HepG2 (cell line): ENCODE results near the gene JAK2. TPM values are rescaled to one million over a fixed set of nuclear protein-coding genes. Genes with fewer than 3 reads are reported as not detected.

ENCODE experiments used
- ATAC-seq: fragments of 200-7000 bp; cut with Tn5 transposase; 3 replicates; pipeline ENCODE4 v1.9.1; 2020; ENCODE audit warnings: mild to moderate bottlenecking, moderate library complexity
- BruUV-seq: library from RNA; stranded (reverse); fragments of 400-500 nt; replicated peaks from 2 replicates; lab custom pipeline; 2021; lab: Mats Ljungman, UMichigan
- CTCF ChIA-PET: fragments of 300-600 bp; formaldehyde crosslinking; extraction: SDS; loops from one replicate; lab custom pipeline; 2021; ENCODE audit warnings: low total read pairs, inconsistent platforms, low intra/inter-chr PET ratio; lab: Yijun Ruan, JAX
- POLR2A ChIA-PET: fragments of 350-600 bp; sonication (Branson Sonifier 250); formaldehyde crosslinking; loops from one replicate; lab custom pipeline; 2020; ENCODE audit warnings: antibody characterized with exemption, inconsistent platforms; lab: Yijun Ruan, JAX
- DNase-seq: peaks from one replicate; pipeline ENCODE4 v3.0.0-alpha.2; 2015; ENCODE audit warnings: low spot score
- FAIRE-seq: peaks from 3 replicates; lab custom pipeline; 2011; peaks lifted over from hg19 to GRCh38; lab: Jason Lieb, UNC
- H2AFZ ChIP-seq: one replicate; pipeline ENCODE4 v1.6.1; 2011; ENCODE audit warnings: low read length, inconsistent platforms
- H3K27ac ChIP-seq: fragments of 300-600 bp; 3 replicates; pipeline ENCODE4 v1.8.0; 2011; ENCODE audit warnings: mixed run types, mild to moderate bottlenecking, mixed read lengths, low read length, inconsistent platforms; ENCODE audit not compliant: insufficient read depth; ENCODE audit errors: extremely low read length
- H3K27me3 ChIP-seq, 2 experiments: fragments of 200-600 bp in 1 of 2; 2 replicates in 1 of 2; 3 replicates in 1 of 2; pipeline versions ENCODE4 v1.6.0 to v1.8.0; 2011; ENCODE audit warnings: low read length in 2 of 2, mild to moderate bottlenecking in 2 of 2, moderate library complexity in 2 of 2, inconsistent platforms in 1 of 2; ENCODE audit not compliant: insufficient read depth in 2 of 2, control insufficient read depth in 1 of 2
- H3K36me3 ChIP-seq, 2 experiments: fragments of 200-600 bp in 1 of 2; replicated peaks in 1 of 2; 2 replicates in 1 of 2; 3 replicates in 1 of 2; pipeline versions ENCODE4 v1.5.1 to v1.8.0; 2011; ENCODE audit warnings: low read length in 2 of 2, inconsistent platforms in 1 of 2; ENCODE audit not compliant: insufficient read depth in 2 of 2, control insufficient read depth in 1 of 2
- H3K4me1 ChIP-seq: 2 replicates; pipeline ENCODE4 v1.5.1; 2012; ENCODE audit warnings: low read length, inconsistent platforms; ENCODE audit not compliant: insufficient read depth
- H3K4me2 ChIP-seq: 2 replicates; pipeline ENCODE4 v1.6.0; 2011; ENCODE audit warnings: low read depth, low read length, inconsistent platforms
- H3K4me3 ChIP-seq, 3 experiments: fragments of 200-600 bp in 1 of 3; sonication (generic), shearing (Covaris generic) in 1 of 3; replicated peaks in 1 of 3; 2 replicates each; pipeline ENCODE4 v1.5.1; 2011 to 2016; ENCODE audit warnings: low read length in 3 of 3, inconsistent platforms in 2 of 3, low read depth in 2 of 3, mild to moderate bottlenecking in 2 of 3, control low read depth in 1 of 3, mixed read lengths in 1 of 3; ENCODE audit not compliant: insufficient read depth in 1 of 3
- H3K79me2 ChIP-seq: one replicate; pipeline ENCODE4 v1.6.1; 2011; ENCODE audit warnings: low read length, inconsistent platforms; ENCODE audit not compliant: insufficient read depth
- H3K9ac ChIP-seq: 2 replicates; pipeline ENCODE4 v1.6.0; 2011; ENCODE audit warnings: mild to moderate bottlenecking, low read depth, low read length, inconsistent platforms; ENCODE audit not compliant: insufficient read depth
- H3K9me3 ChIP-seq: 2 replicates; pipeline ENCODE4 v1.5.1; 2012; ENCODE audit warnings: mild to moderate bottlenecking, low read length
- H4K20me1 ChIP-seq: 2 replicates; pipeline ENCODE4 v1.6.0; 2011; ENCODE audit warnings: inconsistent platforms, mild to moderate bottlenecking, low read length, moderate library complexity; ENCODE audit not compliant: insufficient read depth
- DMAP1 ChIP-seq: IDR thresholded peaks from 2 replicates; pipeline ENCODE4 v1.6.1; 2016
- GPN1 ChIP-seq: sonication (generic); formaldehyde crosslinking; IDR thresholded peaks from 2 replicates; pipeline ENCODE4 v1.5.1; 2020; ENCODE audit warnings: missing genetic modification reagents, borderline replicate concordance
- KDM5A ChIP-seq: fragments of 200-600 bp; sonication (generic); IDR thresholded peaks from 2 replicates; pipeline ENCODE4 v1.7.0; 2018; ENCODE audit warnings: antibody characterized with exemption, mild to moderate bottlenecking, low read length, borderline replicate concordance
- RCOR2 ChIP-seq: IDR thresholded peaks from 2 replicates; pipeline ENCODE4 v1.6.1; 2016; ENCODE audit warnings: missing biosample characterization, missing genetic modification reagents
- RFXAP ChIP-seq: sonication (generic); formaldehyde crosslinking; IDR thresholded peaks from 2 replicates; pipeline ENCODE4 v1.4.0; 2020; ENCODE audit warnings: missing genetic modification reagents, borderline replicate concordance
- ZBTB7B ChIP-seq: sonication (generic); formaldehyde crosslinking; IDR thresholded peaks from 2 replicates; pipeline ENCODE4 v1.4.0; 2020; ENCODE audit warnings: missing genetic modification reagents
- ZMYM2 ChIP-seq: sonication (generic); formaldehyde crosslinking; IDR thresholded peaks from 2 replicates; pipeline ENCODE4 v1.8.0; 2022; ENCODE audit warnings: mild to moderate bottlenecking, missing genetic modification reagents
- ZNF775 ChIP-seq: sonication (generic); formaldehyde crosslinking; IDR thresholded peaks from 2 replicates; pipeline ENCODE4 v1.4.0; 2020; ENCODE audit warnings: missing genetic modification reagents, mild to moderate bottlenecking, moderate library complexity, borderline replicate concordance
- WGBS: methylation state at CpG from one replicate; pipeline ENCODE4 v1.1.6; 2017; ENCODE audit warnings: low lambda C conversion rate; 5-methylcytosine and 5-hydroxymethylcytosine counted together
- in situ Hi-C: cut with HindIII; loops from 2 replicates; pipeline ENCODE4 v1.10.0; 2017; ENCODE audit warnings: low pct_unique_long_range_greater_than_20kb; ENCODE audit not compliant: extremely low pct_ligation_motif_present
- intact Hi-C: fragments of 100-400 bp; cut with micrococcal nuclease; formaldehyde crosslinking; loops from one replicate; pipeline ENCODE4 v1.10.0; 2022; ENCODE audit not compliant: unreplicated experiment
- polyA plus RNA-seq, 8 experiments: library from polyadenylated mRNA; depleted of rRNA in 3 of 8; stranded (reverse) in 7 of 8; unstranded in 1 of 8; fragments of >200 nt; fragmentation: Illumina TruSeq in 4 of 8; extraction: Trizol in 4 of 8; gene quantifications; 2 replicates each; pipeline versions ENCODE4 v1.2.1 to v1.2.3, GENCODE V29; 2011 to 2016; ENCODE audit warnings: low read depth in 4 of 8, missing spikeins in 1 of 8, mixed read lengths in 1 of 8; ENCODE audit not compliant: insufficient read depth in 1 of 8
- total RNA-seq, 5 experiments: library from RNA; depleted of rRNA; stranded (reverse); fragments of >200 nt; fragmentation: Illumina TruSeq; extraction: Trizol; gene quantifications; 2 replicates each; pipeline ENCODE4 v1.2.3, GENCODE V29; 2016; ENCODE audit warnings: low read depth in 1 of 5
- TF ChIP-seq, protein P1 (sequence below): IDR thresholded peaks from 2 replicates; pipeline ENCODE4 v1.6.1; 2016
- TF ChIP-seq, protein P2 (sequence below): sonication (generic); formaldehyde crosslinking; IDR thresholded peaks from 2 replicates; pipeline ENCODE4 v1.4.0; 2020; ENCODE audit warnings: missing genetic modification reagents, borderline replicate concordance
- TF ChIP-seq, protein P3 (sequence below): sonication (generic); formaldehyde crosslinking; IDR thresholded peaks from 2 replicates; pipeline ENCODE4 v1.5.0; 2020; ENCODE audit warnings: missing genetic modification reagents
- TF ChIP-seq, protein P4 (sequence below): sonication (generic); formaldehyde crosslinking; IDR thresholded peaks from 2 replicates; pipeline ENCODE4 v1.9.0; 2021; ENCODE audit warnings: missing genetic modification reagents, mild to moderate bottlenecking, borderline replicate concordance
- TF ChIP-seq, protein P5 (sequence below): sonication (generic); formaldehyde crosslinking; IDR thresholded peaks from 2 replicates; pipeline ENCODE4 v1.5.0; 2020; ENCODE audit warnings: missing genetic modification reagents
- TF ChIP-seq, protein P6 (sequence below): sonication (generic); formaldehyde crosslinking; IDR thresholded peaks from 2 replicates; pipeline ENCODE4 v1.4.0; 2020; ENCODE audit warnings: missing genetic modification reagents

JAK2 gene
- total and polyA plus RNA-seq, 2 of the 13 experiments (the other 11 are each of a cell fraction or from before 2014, with no cell fraction given): 1.1 to 4.1 TPM

DNA sequence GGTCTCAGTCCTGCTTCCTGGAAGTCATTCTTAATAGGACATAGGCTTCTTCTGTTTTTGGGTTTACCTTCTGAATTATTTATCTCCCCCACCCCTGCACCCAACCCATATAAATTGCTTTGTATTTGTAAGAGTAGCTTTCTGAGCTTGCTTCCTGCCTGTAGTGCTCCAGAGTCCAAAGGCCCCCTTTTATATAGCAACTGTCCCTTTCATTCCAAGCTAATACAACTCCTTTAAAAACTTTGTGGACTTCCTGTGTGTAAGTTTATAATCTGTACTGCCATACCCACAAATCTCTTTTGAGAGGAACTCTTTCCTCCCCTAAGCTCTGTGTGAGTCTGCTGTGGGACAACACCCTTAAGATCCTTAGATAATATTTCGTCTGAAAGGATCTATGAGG, 7.8 kb downstream of the JAK2 start:
- no peaks in the 10 kb centered on the region for H3K79me2 ChIP-seq
- ChIA-PET POLR2A (no interaction called here), CTCF (no interaction called here)
- no peak overlapping the region for H3K9ac ChIP-seq
- BruUV-seq: no TSS peak
- intact Hi-C loops (no loop called here), in situ Hi-C loops (loop anchor here (25.0 kb wide), 1 partner anchor 444 kb away; the partner anchor contains the start of gene PLGRKT)
- H3K4me2 ChIP-seq: no peak overlapping the region
- H3K36me3 ChIP-seq: peaks cover 0 to 4% of the 10 kb centered on the region in 2 experiments; a peak in 2 of 5 replicates
- no peak overlapping the region for H3K4me3 ChIP-seq
- FAIRE-seq (no peak), ATAC-seq (no peak), DNase-seq (no peak)
- WGBS: 100% methylated on average over 1 of the region's 1 CpG
- peaks cover 12% of the 10 kb centered on the region; the same call in 1 of the 2 replicates for H3K4me1 ChIP-seq
- no peak overlapping the region for H2AFZ ChIP-seq
- no peak overlapping the region for H3K27ac ChIP-seq
- no peaks in the 10 kb centered on the region for H4K20me1 ChIP-seq
- peaks cover 10% of the 10 kb centered on the region; the same call in 1 of the 2 replicates for H3K9me3 ChIP-seq
- no peaks in the 10 kb centered on the region for H3K27me3 ChIP-seq
- TF ChIP-seq, protein P1, sequence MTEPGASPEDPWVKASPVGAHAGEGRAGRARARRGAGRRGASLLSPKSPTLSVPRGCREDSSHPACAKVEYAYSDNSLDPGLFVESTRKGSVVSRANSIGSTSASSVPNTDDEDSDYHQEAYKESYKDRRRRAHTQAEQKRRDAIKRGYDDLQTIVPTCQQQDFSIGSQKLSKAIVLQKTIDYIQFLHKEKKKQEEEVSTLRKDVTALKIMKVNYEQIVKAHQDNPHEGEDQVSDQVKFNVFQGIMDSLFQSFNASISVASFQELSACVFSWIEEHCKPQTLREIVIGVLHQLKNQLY (CRISPR knock-in tag): no peak
- TF ChIP-seq, protein P2, sequence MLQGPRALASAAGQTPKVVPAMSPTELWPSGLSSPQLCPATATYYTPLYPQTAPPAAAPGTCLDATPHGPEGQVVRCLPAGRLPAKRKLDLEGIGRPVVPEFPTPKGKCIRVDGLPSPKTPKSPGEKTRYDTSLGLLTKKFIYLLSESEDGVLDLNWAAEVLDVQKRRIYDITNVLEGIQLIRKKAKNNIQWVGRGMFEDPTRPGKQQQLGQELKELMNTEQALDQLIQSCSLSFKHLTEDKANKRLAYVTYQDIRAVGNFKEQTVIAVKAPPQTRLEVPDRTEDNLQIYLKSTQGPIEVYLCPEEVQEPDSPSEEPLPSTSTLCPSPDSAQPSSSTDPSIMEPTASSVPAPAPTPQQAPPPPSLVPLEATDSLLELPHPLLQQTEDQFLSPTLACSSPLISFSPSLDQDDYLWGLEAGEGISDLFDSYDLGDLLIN (CRISPR knock-in tag): no peak
- TF ChIP-seq RCOR2 (CRISPR knock-in tag): no peak
- no peak for TF ChIP-seq ZNF775 (CRISPR knock-in tag)
- TF ChIP-seq, protein P3, sequence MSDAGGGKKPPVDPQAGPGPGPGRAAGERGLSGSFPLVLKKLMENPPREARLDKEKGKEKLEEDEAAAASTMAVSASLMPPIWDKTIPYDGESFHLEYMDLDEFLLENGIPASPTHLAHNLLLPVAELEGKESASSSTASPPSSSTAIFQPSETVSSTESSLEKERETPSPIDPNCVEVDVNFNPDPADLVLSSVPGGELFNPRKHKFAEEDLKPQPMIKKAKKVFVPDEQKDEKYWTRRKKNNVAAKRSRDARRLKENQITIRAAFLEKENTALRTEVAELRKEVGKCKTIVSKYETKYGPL (CRISPR knock-in tag): no peak
- TF ChIP-seq, protein P4, sequence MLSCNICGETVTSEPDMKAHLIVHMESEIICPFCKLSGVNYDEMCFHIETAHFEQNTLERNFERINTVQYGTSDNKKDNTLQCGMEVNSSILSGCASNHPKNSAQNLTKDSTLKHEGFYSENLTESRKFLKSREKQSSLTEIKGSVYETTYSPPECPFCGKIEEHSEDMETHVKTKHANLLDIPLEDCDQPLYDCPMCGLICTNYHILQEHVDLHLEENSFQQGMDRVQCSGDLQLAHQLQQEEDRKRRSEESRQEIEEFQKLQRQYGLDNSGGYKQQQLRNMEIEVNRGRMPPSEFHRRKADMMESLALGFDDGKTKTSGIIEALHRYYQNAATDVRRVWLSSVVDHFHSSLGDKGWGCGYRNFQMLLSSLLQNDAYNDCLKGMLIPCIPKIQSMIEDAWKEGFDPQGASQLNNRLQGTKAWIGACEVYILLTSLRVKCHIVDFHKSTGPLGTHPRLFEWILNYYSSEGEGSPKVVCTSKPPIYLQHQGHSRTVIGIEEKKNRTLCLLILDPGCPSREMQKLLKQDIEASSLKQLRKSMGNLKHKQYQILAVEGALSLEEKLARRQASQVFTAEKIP: no peak
- TF ChIP-seq GPN1 (CRISPR knock-in tag): no peak
- no peak for TF ChIP-seq RFXAP
- TF ChIP-seq, protein P5, sequence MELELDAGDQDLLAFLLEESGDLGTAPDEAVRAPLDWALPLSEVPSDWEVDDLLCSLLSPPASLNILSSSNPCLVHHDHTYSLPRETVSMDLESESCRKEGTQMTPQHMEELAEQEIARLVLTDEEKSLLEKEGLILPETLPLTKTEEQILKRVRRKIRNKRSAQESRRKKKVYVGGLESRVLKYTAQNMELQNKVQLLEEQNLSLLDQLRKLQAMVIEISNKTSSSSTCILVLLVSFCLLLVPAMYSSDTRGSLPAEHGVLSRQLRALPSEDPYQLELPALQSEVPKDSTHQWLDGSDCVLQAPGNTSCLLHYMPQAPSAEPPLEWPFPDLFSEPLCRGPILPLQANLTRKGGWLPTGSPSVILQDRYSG (CRISPR knock-in tag): no peak
- TF ChIP-seq KDM5A: no peak
- no peak for TF ChIP-seq ZBTB7B (CRISPR knock-in tag)
- no peak for TF ChIP-seq DMAP1 (CRISPR knock-in tag)
- no peak for TF ChIP-seq ZMYM2 (CRISPR knock-in tag)
- TF ChIP-seq, protein P6, sequence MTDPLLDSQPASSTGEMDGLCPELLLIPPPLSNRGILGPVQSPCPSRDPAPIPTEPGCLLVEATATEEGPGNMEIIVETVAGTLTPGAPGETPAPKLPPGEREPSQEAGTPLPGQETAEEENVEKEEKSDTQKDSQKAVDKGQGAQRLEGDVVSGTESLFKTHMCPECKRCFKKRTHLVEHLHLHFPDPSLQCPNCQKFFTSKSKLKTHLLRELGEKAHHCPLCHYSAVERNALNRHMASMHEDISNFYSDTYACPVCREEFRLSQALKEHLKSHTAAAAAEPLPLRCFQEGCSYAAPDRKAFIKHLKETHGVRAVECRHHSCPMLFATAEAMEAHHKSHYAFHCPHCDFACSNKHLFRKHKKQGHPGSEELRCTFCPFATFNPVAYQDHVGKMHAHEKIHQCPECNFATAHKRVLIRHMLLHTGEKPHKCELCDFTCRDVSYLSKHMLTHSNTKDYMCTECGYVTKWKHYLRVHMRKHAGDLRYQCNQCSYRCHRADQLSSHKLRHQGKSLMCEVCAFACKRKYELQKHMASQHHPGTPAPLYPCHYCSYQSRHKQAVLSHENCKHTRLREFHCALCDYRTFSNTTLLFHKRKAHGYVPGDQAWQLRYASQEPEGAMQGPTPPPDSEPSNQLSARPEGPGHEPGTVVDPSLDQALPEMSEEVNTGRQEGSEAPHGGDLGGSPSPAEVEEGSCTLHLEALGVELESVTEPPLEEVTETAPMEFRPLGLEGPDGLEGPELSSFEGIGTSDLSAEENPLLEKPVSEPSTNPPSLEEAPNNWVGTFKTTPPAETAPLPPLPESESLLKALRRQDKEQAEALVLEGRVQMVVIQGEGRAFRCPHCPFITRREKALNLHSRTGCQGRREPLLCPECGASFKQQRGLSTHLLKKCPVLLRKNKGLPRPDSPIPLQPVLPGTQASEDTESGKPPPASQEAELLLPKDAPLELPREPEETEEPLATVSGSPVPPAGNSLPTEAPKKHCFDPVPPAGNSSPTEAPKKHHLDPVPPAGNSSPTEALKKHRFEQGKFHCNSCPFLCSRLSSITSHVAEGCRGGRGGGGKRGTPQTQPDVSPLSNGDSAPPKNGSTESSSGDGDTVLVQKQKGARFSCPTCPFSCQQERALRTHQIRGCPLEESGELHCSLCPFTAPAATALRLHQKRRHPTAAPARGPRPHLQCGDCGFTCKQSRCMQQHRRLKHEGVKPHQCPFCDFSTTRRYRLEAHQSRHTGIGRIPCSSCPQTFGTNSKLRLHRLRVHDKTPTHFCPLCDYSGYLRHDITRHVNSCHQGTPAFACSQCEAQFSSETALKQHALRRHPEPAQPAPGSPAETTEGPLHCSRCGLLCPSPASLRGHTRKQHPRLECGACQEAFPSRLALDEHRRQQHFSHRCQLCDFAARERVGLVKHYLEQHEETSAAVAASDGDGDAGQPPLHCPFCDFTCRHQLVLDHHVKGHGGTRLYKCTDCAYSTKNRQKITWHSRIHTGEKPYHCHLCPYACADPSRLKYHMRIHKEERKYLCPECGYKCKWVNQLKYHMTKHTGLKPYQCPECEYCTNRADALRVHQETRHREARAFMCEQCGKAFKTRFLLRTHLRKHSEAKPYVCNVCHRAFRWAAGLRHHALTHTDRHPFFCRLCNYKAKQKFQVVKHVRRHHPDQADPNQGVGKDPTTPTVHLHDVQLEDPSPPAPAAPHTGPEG: no peak
